MG63 (cell line): ENCODE data around the gene OTOP2. TPM values are rescaled to one million over a fixed set of nuclear protein-coding genes. Genes with fewer than 3 reads are reported as not detected.
A peak's percentile ranks its signal among the peaks of the same experiment; 100 is the strongest.

Source experiments
- DNase-seq: peaks from one replicate; pipeline ENCODE4 v3.0.0-alpha.2; 2020
- H3K27me3 ChIP-seq: fragments of 250-450 bp; sonication (Bioruptor Pico); 2 replicates; pipeline ENCODE4 v1.5.1; 2020; ENCODE audit warnings: mild to moderate bottlenecking, moderate library complexity
- H3K36me3 ChIP-seq: fragments of 250-450 bp; sonication (Bioruptor Pico); 2 replicates; pipeline ENCODE4 v1.5.1; 2020; ENCODE audit warnings: mild to moderate bottlenecking, moderate library complexity
- H3K4me3 ChIP-seq: fragments of 250-450 bp; sonication (Bioruptor Pico); 2 replicates; pipeline ENCODE4 v1.5.1; 2020; ENCODE audit warnings: mild to moderate bottlenecking, moderate library complexity
- H3K9me3 ChIP-seq: fragments of 250-450 bp; sonication (Bioruptor Pico); 2 replicates; pipeline ENCODE4 v1.5.1; 2020; ENCODE audit warnings: mild to moderate bottlenecking, moderate library complexity
- total RNA-seq: library from RNA; depleted of rRNA; stranded (reverse); fragments of >200 nt; shearing (Covaris generic); gene quantifications from 2 replicates; pipeline ENCODE4 v1.2.3, GENCODE V29; 2014; ENCODE audit warnings: low replicate concordance; rRNA removed

OTOP2 gene
- total RNA-seq: not detected in 2 replicates

- Histone ChIP-seq H3K9me3 (no peaks in the 10 kb centered on the region), H3K27me3 (peaks cover 44% of the 10 kb centered on the region), H3K36me3 (no peaks in the 10 kb centered on the region), H3K4me3 (peak within 1 kb of the TSS; percentile 36)
- DNase-seq: no peak
Observed at GRCh38 chr17:74924250-74924948, at the start of gene OTOP2. Gene OTOP2 (plus strand): TSS chr17:74924273. CDS start chr17:74924633, 360 bp downstream.

GRCh38 chr17:74874615-74875037 lies 49.4 kb upstream of the OTOP2 start:
- Histone ChIP-seq H3K4me3 (no peak overlapping the region), H3K36me3 (no peaks in the 10 kb centered on the region), H3K27me3 (no peaks in the 10 kb centered on the region), H3K9me3 (no peaks in the 10 kb centered on the region)
- DNase-seq: no peak

GRCh38 chr17:74875155-74875976 lies 48.7 kb upstream of the OTOP2 start:
- Histone ChIP-seq H3K36me3 (no peaks in the 10 kb centered on the region), H3K9me3 (no peaks in the 10 kb centered on the region), H3K27me3 (no peaks in the 10 kb centered on the region), H3K4me3 (no peak overlapping the region)
- DNase-seq: peak; percentile 28

GRCh38 chr17:74875977-74876593 lies 48.0 kb upstream of the OTOP2 start:
- H3K27me3 ChIP-seq: no peaks in the 10 kb centered on the region
- no peak for DNase-seq
- H3K9me3 ChIP-seq: no peaks in the 10 kb centered on the region
- H3K4me3 ChIP-seq: no peak overlapping the region
- no peaks in the 10 kb centered on the region for H3K36me3 ChIP-seq

GRCh38 chr17:74877592-74878548 lies 46.2 kb upstream of the OTOP2 start:
- no peaks in the 10 kb centered on the region for H3K9me3 ChIP-seq
- no peak overlapping the region for H3K4me3 ChIP-seq
- H3K27me3 ChIP-seq: no peaks in the 10 kb centered on the region
- DNase-seq: no peak
- no peaks in the 10 kb centered on the region for H3K36me3 ChIP-seq

GRCh38 chr17:74878658-74879057 lies 45.4 kb upstream of the OTOP2 start:
- Histone ChIP-seq H3K9me3 (no peaks in the 10 kb centered on the region), H3K36me3 (no peaks in the 10 kb centered on the region), H3K4me3 (no peak overlapping the region), H3K27me3 (no peaks in the 10 kb centered on the region)
- no peak for DNase-seq

- no peak overlapping the region for H3K4me3 ChIP-seq
- no peaks in the 10 kb centered on the region for H3K36me3 ChIP-seq
- H3K9me3 ChIP-seq: no peaks in the 10 kb centered on the region
- no peaks in the 10 kb centered on the region for H3K27me3 ChIP-seq
- no peak for DNase-seq
Observed at GRCh38 chr17:74879308-74879707, 44.8 kb upstream of the OTOP2 start.

- no peaks in the 10 kb centered on the region for H3K9me3 ChIP-seq
- H3K27me3 ChIP-seq: no peaks in the 10 kb centered on the region
- H3K4me3 ChIP-seq: no peak overlapping the region
- no peak for DNase-seq
- H3K36me3 ChIP-seq: no peaks in the 10 kb centered on the region
Observed at GRCh38 chr17:74881073-74881472, 43.0 kb upstream of the OTOP2 start.

GRCh38 chr17:74882517-74883240 lies 41.4 kb upstream of the OTOP2 start:
- DNase-seq: no peak
- no peaks in the 10 kb centered on the region for H3K36me3 ChIP-seq
- H3K27me3 ChIP-seq: no peaks in the 10 kb centered on the region

GRCh38 chr17:74883241-74883745 lies 40.8 kb upstream of the OTOP2 start:
- H3K4me3 ChIP-seq: no peak overlapping the region
- H3K27me3 ChIP-seq: no peaks in the 10 kb centered on the region
- H3K36me3 ChIP-seq: no peaks in the 10 kb centered on the region
- no peaks in the 10 kb centered on the region for H3K9me3 ChIP-seq
- DNase-seq: no peak

More at GRCh38 chr17:74882517-74883240, 41.4 kb upstream of the OTOP2 start:
- H3K9me3 ChIP-seq: no peaks in the 10 kb centered on the region
- no peak overlapping the region for H3K4me3 ChIP-seq

GRCh38 chr17:74888469-74888868 lies 35.6 kb upstream of the OTOP2 start:
- DNase-seq: no peak
- H3K9me3 ChIP-seq: no peaks in the 10 kb centered on the region
- H3K36me3 ChIP-seq: no peaks in the 10 kb centered on the region
- peaks cover 3% of the 10 kb centered on the region; the same call in 1 of the 2 replicates for H3K27me3 ChIP-seq
- no peak overlapping the region for H3K4me3 ChIP-seq

- peaks cover 17% of the 10 kb centered on the region for H3K27me3 ChIP-seq
- H3K9me3 ChIP-seq: no peaks in the 10 kb centered on the region
- H3K4me3 ChIP-seq: no peak overlapping the region
Observed at GRCh38 chr17:74890554-74890953, 33.5 kb upstream of the OTOP2 start.

GRCh38 chr17:74892013-74892841 lies 31.8 kb upstream of the OTOP2 start:
- no peak overlapping the region for H3K4me3 ChIP-seq
- DNase-seq: peak; percentile 31
- H3K27me3 ChIP-seq: peaks cover 25% of the 10 kb centered on the region
- no peaks in the 10 kb centered on the region for H3K36me3 ChIP-seq
- H3K9me3 ChIP-seq: no peaks in the 10 kb centered on the region

More at GRCh38 chr17:74890554-74890953, 33.5 kb upstream of the OTOP2 start:
- H3K36me3 ChIP-seq: no peaks in the 10 kb centered on the region
- DNase-seq: no peak

GRCh38 chr17:74892974-74893911 lies 30.8 kb upstream of the OTOP2 start, which contains the start of gene FADS6:
Gene FADS6 (minus strand): TSS chr17:74893633. CDS start chr17:74893595, 38 bp downstream.
- DNase-seq: no peak
- H3K9me3 ChIP-seq: no peaks in the 10 kb centered on the region

More at GRCh38 chr17:74892974-74893911, 30.8 kb upstream of the OTOP2 start, which contains the start of gene FADS6:
- Histone ChIP-seq H3K27me3 (peaks cover 25% of the 10 kb centered on the region), H3K4me3 (no peak within 1 kb of the TSS), H3K36me3 (no peaks in the 10 kb centered on the region)
